Gastrocnemius medialis (tissue), 4 donors: ENCODE results near the gene TMEM89. TPM values are rescaled to one million over a fixed set of nuclear protein-coding genes. Genes with fewer than 3 reads are reported as not detected.

ENCODE experiments used
- ATAC-seq, 2 donors: fragments of 150-250 bp; one replicate each; pipeline ENCODE4 v1.9.1; 2016
- DNase-seq, 2 donors: peaks; one replicate each; pipeline ENCODE4 v3.0.0-alpha.2; 2019
- H3K27ac ChIP-seq, 4 donors: fragments of 200-600 bp; sonication (generic); 1 replicate in 1 of 4; 2 replicates in 3 of 4; pipeline ENCODE4 v1.5.1; 2016 to 2018; ENCODE audit warnings: mild to moderate bottlenecking in 2 of 4, moderate library complexity in 1 of 4
- H3K27me3 ChIP-seq, 3 donors: fragments of 200-600 bp; sonication (generic) in 2 of 3; 1 replicate in 1 of 3; 2 replicates in 2 of 3; pipeline versions ENCODE4 v1.5.1 to v1.6.0; 2016 to 2019; ENCODE audit warnings: mild to moderate bottlenecking in 1 of 3, moderate library complexity in 1 of 3
- H3K36me3 ChIP-seq, 2 donors: fragments of 200-600 bp; sonication (generic) in 1 of 2; one replicate each; pipeline ENCODE4 v1.5.1; 2017 to 2018
- H3K4me1 ChIP-seq, 2 donors: fragments of 200-600 bp; sonication (generic) in 1 of 2; one replicate each; pipeline ENCODE4 v1.5.1; 2016 to 2017; ENCODE audit warnings: mild to moderate bottlenecking in 2 of 2
- H3K4me3 ChIP-seq, 4 donors: fragments of 200-600 bp; sonication (generic) in 3 of 4; 1 replicate in 1 of 4; 2 replicates in 3 of 4; pipeline ENCODE4 v1.5.1; 2016 to 2019; ENCODE audit warnings: mild to moderate bottlenecking in 2 of 4
- H3K9me3 ChIP-seq, 3 donors: fragments of 200-600 bp; sonication (generic) in 2 of 3; 1 replicate in 1 of 3; 2 replicates in 2 of 3; pipeline ENCODE4 v1.5.1; 2016 to 2019
- POLR2A ChIP-seq, 2 donors: fragments of 450-650 bp; IDR thresholded peaks; one replicate each; pipeline ENCODE4 v1.6.1; 2017; ENCODE audit warnings: antibody characterized with exemption in 2 of 2, mild to moderate bottlenecking in 2 of 2, moderate library complexity in 2 of 2
- in situ Hi-C, 4 donors: fragments of 200-750 bp; cut with MboI; loops; one replicate each; pipeline versions ENCODE4 v1.15.0 to v1.8.0; 2017; ENCODE audit warnings: low sequenced_read_pairs in 4 of 4
- intact Hi-C: fragments of 100-400 bp; cut with DNase I; formaldehyde crosslinking; loops from one replicate; pipeline ENCODE4 v1.15.1; 2023; ENCODE audit warnings: low total_unique reads
- total RNA-seq, 4 donors: library from RNA; depleted of rRNA; stranded (reverse); fragments of >200 nt; gene quantifications; one replicate each; pipeline versions ENCODE4 v1.1.0 to v1.2.3, GENCODE V29; 2016
- TF ChIP-seq, protein P1 (sequence below), 5 experiments: fragments of 450-650 bp in 3 of 5; fragments of 200-600 bp in 2 of 5; sonication (generic) in 2 of 5; IDR thresholded peaks in 4 of 5; conservative IDR thresholded peaks in 1 of 5; 1 replicate in 4 of 5; 2 replicates in 1 of 5; pipeline ENCODE4 v1.5.1; 2016 to 2019; ENCODE audit warnings: antibody characterized with exemption in 5 of 5, mild to moderate bottlenecking in 3 of 5, moderate library complexity in 3 of 5

The TMEM89 gene
- total RNA-seq, 4 donors from 2014 or later = not detected

DNA sequence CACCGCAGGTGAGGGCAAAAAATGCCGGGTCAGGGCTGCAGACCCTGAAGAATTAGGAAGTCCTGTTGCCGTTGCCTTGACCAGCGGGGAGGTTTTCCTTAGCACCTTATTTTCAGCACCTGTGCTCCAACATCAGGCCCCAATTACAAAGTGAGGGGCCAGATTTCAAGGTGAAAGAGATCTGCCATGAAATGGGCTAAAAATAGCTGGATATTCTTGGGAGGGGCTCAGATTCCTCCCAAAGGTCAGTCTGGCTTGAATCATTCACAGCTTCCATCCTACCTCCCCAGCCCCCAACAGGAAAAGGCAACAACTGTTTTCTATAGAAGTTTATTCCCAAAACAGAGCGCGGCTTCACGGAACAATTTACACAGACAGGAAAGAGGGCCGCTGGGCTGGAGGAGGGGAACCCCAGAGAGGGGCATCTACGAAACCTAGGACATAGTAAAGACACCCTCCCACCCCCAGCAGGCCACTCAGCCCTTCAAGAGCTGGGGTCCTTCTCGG lies 14.6 kb upstream of the TMEM89 start:
- H3K36me3 ChIP-seq = peaks cover 0 to 18% of the 10 kb centered on the region in 2 donors
- no peak for TF ChIP-seq POLR2A (IDR thresholded peaks at IDR 0.05)
- TF ChIP-seq, protein P1, sequence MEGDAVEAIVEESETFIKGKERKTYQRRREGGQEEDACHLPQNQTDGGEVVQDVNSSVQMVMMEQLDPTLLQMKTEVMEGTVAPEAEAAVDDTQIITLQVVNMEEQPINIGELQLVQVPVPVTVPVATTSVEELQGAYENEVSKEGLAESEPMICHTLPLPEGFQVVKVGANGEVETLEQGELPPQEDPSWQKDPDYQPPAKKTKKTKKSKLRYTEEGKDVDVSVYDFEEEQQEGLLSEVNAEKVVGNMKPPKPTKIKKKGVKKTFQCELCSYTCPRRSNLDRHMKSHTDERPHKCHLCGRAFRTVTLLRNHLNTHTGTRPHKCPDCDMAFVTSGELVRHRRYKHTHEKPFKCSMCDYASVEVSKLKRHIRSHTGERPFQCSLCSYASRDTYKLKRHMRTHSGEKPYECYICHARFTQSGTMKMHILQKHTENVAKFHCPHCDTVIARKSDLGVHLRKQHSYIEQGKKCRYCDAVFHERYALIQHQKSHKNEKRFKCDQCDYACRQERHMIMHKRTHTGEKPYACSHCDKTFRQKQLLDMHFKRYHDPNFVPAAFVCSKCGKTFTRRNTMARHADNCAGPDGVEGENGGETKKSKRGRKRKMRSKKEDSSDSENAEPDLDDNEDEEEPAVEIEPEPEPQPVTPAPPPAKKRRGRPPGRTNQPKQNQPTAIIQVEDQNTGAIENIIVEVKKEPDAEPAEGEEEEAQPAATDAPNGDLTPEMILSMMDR (IDR thresholded peaks at IDR 0.05 in 4 of 5, conservative IDR thresholded peaks at IDR 0.05 in 1 of 5) = no peak
- H3K27me3 ChIP-seq = no peaks in the 10 kb centered on the region
- intact Hi-C loops (no loop called here), in situ Hi-C loops (no loop called here)
- ATAC-seq (no peak), DNase-seq (no peak)
- H3K9me3 ChIP-seq = no peaks in the 10 kb centered on the region
- peak overlapping the region; percentile 60 to 97 (median 84) for H3K4me3 ChIP-seq
- H3K27ac ChIP-seq = peak overlapping the region; percentile 84 to 92 (median 90)
- peaks cover 16 to 24% of the 10 kb centered on the region in 2 donors for H3K4me1 ChIP-seq

GRCh38 chr3:48635222-48636021 lies 13.9 kb upstream of the TMEM89 start, which contains the start of gene SLC26A6:
TSS of gene SLC26A6 (minus strand) at chr3:48635461. CDS start at chr3:48635393, 68 bp downstream.
- Histone ChIP-seq H3K36me3 (peaks cover 0 to 25% of the 10 kb centered on the region in 2 donors), H3K27ac (peak within 1 kb of the TSS; percentile 84 to 92 (median 90)), H3K4me3 (peak within 1 kb of the TSS; percentile 60 to 97 (median 84)), H3K9me3 (no peaks in the 10 kb centered on the region), H3K27me3 (no peaks in the 10 kb centered on the region), H3K4me1 (peaks cover 16 to 24% of the 10 kb centered on the region in 2 donors)
- intact Hi-C loops (loop anchor here (1.0 kb wide), 5 partner anchors 21 to 169 kb away; partner anchors contain the start of genes NCKIPSD and UQCRC1), in situ Hi-C loops (no loop called here)
- DNase-seq (peak; percentile 94 to 95), ATAC-seq (peak; percentile 93 to 94)
- TF ChIP-seq, protein P1 (IDR thresholded peaks at IDR 0.05 in 4 of 5, conservative IDR thresholded peaks at IDR 0.05 in 1 of 5) = peak in 4 of 5 experiments; percentile 30 to 59 (median 53)
- peak; percentile 51 to 68 for TF ChIP-seq POLR2A (IDR thresholded peaks at IDR 0.05)

DNA sequence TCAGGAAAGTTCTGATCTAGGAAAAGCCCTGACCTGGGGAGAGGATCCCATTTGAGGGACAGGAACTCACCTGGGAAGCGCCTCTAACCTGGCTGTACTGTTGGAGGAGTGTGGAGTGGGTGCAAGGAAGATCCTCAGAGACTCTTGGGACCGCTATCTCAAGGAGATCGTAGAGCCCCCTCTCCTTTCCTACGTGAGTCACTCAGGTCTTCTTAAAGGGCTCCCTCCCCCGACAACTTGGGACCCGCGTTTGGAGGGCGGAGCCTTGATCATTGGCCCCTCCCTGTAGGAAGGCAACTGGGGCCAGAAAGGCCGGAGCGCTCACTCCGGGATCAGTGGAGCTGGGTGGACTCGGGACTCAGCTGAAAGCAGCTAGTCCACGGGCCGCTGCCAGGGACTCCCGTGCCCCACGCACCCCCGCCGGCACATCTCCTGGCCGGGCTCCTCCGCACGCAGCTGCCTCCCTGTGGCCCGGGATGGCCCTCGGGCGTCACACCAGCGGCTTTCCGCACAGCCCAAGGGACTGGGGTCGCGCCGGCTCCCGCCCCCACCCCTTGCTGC lies 13.2 kb upstream of the TMEM89 start:
- DNase-seq (peak; percentile 12 to 51), ATAC-seq (peak; percentile 25 to 29)
- Histone ChIP-seq H3K4me3 (peak overlapping the region; percentile 60 to 97 (median 84)), H3K9me3 (no peaks in the 10 kb centered on the region), H3K27me3 (no peaks in the 10 kb centered on the region), H3K4me1 (peaks cover 16 to 24% of the 10 kb centered on the region in 2 donors), H3K36me3 (peaks cover 0 to 32% of the 10 kb centered on the region in 2 donors), H3K27ac (peak overlapping the region; percentile 84 to 92 (median 90))
- in situ Hi-C loops (no loop called here), intact Hi-C loops (loop anchor here (1.0 kb wide), 5 partner anchors 22 to 168 kb away; partner anchors contain the start of genes NCKIPSD and UQCRC1)
- TF ChIP-seq, protein P1 (IDR thresholded peaks at IDR 0.05 in 4 of 5, conservative IDR thresholded peaks at IDR 0.05 in 1 of 5) = no peak
- TF ChIP-seq POLR2A (IDR thresholded peaks at IDR 0.05) = no peak

GRCh38 chr3:48633743-48634142 lies 12.2 kb upstream of the TMEM89 start:
- TF ChIP-seq POLR2A (IDR thresholded peaks at IDR 0.05) = no peak
- TF ChIP-seq, protein P1 (IDR thresholded peaks at IDR 0.05 in 4 of 5, conservative IDR thresholded peaks at IDR 0.05 in 1 of 5) = no peak
- DNase-seq (no peak), ATAC-seq (no peak)
- H3K4me1 ChIP-seq = peaks cover 16 to 24% of the 10 kb centered on the region in 2 donors
- in situ Hi-C loops (no loop called here), intact Hi-C loops (no loop called here)
- H3K4me3 ChIP-seq = no peak overlapping the region
- H3K27me3 ChIP-seq = no peaks in the 10 kb centered on the region
- no peak overlapping the region for H3K27ac ChIP-seq
- no peaks in the 10 kb centered on the region for H3K9me3 ChIP-seq
- peaks cover 0 to 38% of the 10 kb centered on the region in 2 donors for H3K36me3 ChIP-seq
